Esophagus mucosa (tissue), 1 donor: ENCODE results near the gene PRSS50. TPM values are rescaled to one million over a fixed set of nuclear protein-coding genes. Genes with fewer than 3 reads are reported as not detected.
"Not testable (repeated sequence)": the region's sequence is repeated elsewhere in the genome, so short reads cannot be mapped to it uniquely, and the experiment has no call there.

Experiments
- ATAC-seq: fragments of 200-7000 bp; cut with Tn5 transposase; one replicate; pipeline ENCODE4 v1.9.1; 2020
- total RNA-seq: library from RNA; stranded (reverse); gene quantifications from one replicate; pipeline ENCODE4 v1.2.4, GENCODE V29; 2023
- donor health status: DM: yes; HTN: yes; CAD: no.

Gene PRSS50
- total RNA-seq = not detected

DNA sequence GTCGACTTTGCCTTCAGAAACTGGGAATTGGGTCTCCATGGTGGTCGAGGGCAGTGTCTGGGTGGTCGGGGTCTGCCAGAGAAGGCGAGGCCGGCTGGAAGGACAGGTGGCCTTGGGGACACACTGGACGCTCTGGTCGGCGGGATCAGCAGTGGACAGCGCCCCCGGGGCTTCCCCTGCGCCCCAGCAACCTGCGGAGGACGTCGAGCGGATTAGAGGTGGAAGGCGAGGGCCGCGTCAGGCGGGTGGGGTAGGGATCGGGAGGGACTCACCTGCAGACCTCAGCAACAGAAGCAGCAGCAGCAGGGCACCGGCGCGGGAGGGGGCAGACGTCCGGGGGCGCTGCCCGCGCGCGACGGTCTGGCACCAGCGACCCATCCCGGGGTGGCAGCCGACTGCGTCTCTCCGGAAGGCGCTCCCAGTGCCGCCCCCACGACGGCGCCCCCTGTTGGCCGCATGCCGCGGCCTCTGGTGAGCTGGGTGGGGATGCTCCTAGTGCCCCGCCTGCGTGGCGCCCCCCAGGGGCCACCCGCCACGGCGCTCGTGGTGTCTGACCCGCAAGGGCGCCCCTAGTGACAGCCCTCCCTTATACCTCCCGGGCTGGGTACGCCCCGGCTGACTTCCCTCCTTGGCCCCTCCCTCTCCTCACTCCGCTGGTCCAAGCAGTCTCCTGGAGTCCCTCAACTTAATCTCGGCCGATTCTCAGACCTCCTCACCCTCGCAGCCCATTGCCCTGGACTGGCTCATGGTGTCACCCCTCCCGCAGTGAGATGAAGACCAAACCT, at the start of gene PRSS50:
Gene PRSS50 (minus strand): TSS at position 423 of the 785 bp plus-strand sequence. CDS start 45 bp downstream, at position 378.
- no peak for ATAC-seq

DNA sequence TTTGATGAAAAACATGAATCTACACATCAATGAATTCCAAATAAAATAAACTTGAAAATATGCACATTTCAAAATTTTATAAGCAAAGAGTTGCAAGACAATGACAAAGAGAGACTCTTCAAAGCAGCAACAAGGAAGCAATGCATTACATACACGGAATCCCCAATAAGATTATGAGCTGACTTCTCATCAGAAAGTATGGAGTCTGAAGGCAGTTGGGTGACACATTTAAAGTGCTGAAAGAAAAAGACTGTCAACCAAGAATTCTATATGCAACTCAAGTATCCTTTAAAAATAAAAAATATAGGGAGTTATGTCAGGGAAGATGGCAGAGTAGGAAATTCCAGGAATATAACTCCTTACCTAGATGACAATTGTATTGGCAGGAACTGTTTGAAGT, 46.5 kb upstream of the PRSS50 start:
- ATAC-seq = no peak

GRCh38 chr3:46763178-46763577, 45.5 kb upstream of the PRSS50 start:
- no peak for ATAC-seq

GRCh38 chr3:46759239-46760167, 41.8 kb upstream of the PRSS50 start:
- no peak for ATAC-seq

- ATAC-seq = no peak
Observed at GRCh38 chr3:46756642-46757041, 39.0 kb upstream of the PRSS50 start.

GRCh38 chr3:46755646-46756045, 38.0 kb upstream of the PRSS50 start:
- ATAC-seq = no peak

- ATAC-seq = not testable (repeated sequence)
Observed at GRCh38 chr3:46753127-46753526, 35.5 kb upstream of the PRSS50 start.

- peak; percentile 15 for ATAC-seq
Observed at GRCh38 chr3:46750555-46751038, 32.9 kb upstream of the PRSS50 start.

DNA sequence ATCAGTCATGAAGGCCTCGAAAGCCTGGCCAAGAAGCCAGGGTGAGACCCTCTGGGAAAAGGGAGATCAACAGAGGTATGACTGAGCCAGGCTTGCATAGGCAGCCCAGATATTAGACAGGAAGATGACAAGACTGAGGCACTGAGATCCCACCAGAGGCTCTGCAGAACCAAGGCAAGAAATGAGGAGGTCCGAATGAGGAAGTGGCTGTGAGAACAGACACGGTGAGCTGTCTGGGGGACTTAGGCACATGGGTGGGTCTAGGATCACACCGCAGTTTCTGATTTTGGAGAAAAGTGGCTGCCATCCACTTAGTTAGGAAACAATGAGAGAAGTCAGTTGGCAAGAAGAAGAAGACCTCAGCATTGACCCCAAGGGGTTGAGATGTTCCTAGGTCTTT, 31.5 kb upstream of the PRSS50 start:
- ATAC-seq = no peak

- ATAC-seq = no peak
Observed at GRCh38 chr3:46748170-46748569, 30.5 kb upstream of the PRSS50 start.

DNA sequence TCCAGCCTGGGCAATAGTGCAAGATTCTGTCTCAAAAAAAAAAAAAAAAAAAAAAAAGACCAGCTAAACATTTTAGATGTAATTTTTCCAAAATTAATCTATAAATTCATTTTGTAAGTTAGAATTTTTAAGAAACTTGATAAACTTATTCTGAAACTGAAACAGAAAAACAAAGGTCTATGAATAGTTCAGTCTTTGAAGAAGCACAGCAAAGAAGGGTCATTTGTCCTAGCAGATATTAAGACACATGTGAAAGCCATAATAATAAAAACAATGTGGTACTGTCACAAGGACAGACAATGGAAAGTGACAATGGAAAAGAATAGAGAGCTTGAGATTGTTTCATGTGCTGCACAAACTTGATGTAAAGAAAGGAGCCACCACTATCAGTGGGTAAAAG, 29.0 kb upstream of the PRSS50 start:
- ATAC-seq = no peak

DNA sequence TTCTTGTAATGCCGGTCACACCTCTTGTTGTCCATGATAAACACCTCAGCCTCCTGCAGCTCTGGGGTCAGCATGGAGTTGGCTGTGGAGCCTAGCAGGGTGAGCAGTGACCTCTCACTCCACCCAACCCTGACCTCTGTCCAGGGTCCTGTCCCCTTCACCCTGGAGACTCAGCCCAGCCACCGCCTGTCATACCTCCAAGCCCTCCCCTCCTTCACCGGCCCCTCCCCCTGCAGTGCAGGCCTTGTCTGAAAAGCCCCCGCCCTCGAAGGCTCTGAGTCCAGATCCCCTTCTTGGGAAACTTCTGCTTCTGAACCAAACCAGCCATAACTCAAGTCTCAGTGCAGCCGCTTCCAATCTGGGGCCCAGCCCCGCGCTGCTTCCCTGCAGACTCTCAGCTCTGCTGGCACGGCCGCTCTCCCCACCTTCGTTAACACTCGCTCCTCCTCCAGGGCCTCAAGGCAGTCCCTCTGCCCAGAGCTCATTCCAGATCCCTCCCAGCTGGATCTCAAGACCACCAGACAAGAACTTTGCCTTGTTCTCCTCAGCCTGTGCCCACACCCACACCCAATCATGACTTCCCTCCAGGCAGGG, 25.4 kb upstream of the PRSS50 start:
- ATAC-seq = no peak

- not testable (repeated sequence) for ATAC-seq
Observed at GRCh38 chr3:46739565-46739964, 21.9 kb upstream of the PRSS50 start.

DNA sequence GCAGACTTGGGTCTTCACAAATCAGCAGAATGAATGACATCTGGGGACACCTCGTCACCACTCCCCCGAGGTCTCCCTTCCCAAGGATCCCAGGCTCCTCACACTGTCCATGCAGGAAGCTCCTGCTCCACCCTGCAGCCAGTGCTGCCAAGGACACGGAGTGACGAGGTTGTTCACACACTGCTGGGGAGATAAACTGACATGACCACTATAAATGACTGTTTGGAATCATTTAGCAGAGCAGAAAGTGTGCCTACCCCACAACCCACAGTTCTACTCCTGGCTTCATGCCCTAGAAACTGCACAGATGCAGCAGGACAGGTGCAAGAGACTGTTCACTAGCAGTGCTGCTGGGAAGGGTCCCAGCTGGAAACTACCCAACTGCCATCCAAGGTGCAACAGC, 19.7 kb upstream of the PRSS50 start:
- no peak for ATAC-seq

GRCh38 chr3:46736006-46736872, 18.6 kb upstream of the PRSS50 start:
- no peak for ATAC-seq

GRCh38 chr3:46734773-46735172, 17.1 kb upstream of the PRSS50 start:
- ATAC-seq = no peak

DNA sequence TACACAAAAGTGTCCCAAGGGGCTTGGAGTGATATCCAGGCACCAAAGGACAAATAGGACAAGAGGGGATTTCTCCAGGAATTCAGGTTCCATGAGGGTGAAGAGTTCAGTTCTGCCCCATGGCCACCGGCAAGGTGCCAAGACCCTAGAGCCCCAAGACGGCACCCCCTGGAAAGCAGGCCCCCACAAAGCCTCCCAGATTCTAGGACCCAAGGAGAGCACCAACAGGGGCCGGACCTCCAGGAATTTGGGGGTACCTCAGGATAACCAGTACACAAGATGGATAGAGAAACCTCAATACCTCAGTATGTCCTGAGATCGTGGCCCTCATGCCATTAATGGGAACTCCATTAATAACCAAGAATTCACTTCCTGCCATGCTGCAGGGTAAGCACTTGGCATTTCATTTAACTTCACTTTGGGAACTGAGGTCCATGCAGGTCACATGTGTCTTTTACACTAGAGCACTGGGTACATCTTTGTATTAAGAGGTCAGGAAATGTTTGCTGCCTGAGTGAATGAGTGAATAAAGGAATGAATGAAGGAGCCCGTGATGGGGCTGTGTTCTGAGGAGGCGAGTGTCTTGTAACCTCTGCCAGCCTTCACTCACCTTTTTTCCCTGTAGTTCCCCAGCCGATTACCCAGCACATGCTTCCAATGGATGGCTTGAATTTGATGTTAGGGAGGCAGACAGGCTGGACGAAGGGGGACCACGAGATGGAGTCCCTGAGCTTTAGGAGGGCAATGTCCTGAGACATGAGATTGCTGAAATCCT, 15.5 kb upstream of the PRSS50 start:
- ATAC-seq = no peak

DNA sequence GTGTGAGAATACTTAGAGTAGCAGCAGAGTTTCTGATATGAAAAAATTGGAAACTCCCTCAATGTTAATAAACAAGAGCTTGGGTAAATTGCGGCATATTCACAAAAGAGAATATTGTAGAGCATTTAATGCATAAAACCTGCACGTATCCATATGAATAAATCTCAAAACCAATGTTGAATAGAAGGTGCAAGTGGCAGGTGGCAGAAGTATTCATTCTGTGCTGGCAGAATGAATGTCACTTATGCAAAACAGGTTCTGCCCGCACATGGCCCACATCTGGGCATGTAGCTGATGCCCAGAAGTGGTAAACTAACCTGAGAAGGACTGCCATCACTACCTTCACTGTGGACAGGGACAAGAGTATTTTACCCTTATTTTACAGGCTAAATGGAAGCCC, 14.1 kb upstream of the PRSS50 start:
- no peak for ATAC-seq

GRCh38 chr3:46730819-46731218, 13.2 kb upstream of the PRSS50 start:
- ATAC-seq = no peak

DNA sequence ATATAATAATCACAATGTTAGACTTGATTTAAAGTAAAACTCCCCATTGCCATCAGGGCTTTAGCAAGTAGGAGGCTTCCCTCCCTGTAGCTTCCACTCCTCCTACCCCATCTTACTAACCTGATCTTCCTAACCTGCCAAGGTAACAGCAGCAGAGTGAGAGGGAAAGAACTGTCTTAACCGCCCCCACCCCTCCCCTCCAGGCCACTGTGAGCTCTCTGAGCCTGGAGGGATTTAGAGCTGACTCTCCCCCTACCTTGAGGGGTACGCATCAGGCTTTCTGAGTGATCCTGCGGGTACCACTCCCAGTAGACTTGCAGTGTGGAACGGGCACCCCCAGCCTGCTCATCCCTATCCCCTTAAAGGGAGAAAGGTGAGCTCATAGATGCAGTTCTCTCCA, 11.4 kb upstream of the PRSS50 start:
- ATAC-seq = no peak

- no peak for ATAC-seq
Observed at GRCh38 chr3:46725621-46726314, 8.1 kb upstream of the PRSS50 start.
